Left cardiac atrium (tissue), 4 donors: ENCODE results near the gene PLEKHM1. TPM values are rescaled to one million over a fixed set of nuclear protein-coding genes. Genes with fewer than 3 reads are reported as not detected.
"Not testable (repeated sequence)": the region's sequence is repeated elsewhere in the genome, so short reads cannot be mapped to it uniquely, and the experiment has no call there.

Experiments used
- ATAC-seq, 2 donors: fragments of 200-7000 bp; cut with Tn5 transposase; one replicate each; pipeline ENCODE4 v1.9.1; 2020; ENCODE audit warnings: mild to moderate bottlenecking in 2 of 2, moderate library complexity in 2 of 2
- DNase-seq: peaks from one replicate; pipeline ENCODE4 v3.0.0-alpha.2; 2020
- intact Hi-C, 2 donors: fragments of 100-400 bp; cut with DNase I; formaldehyde crosslinking; loops; one replicate each; pipeline versions ENCODE4 v1.14.1 to v1.15.1; 2022 to 2023
- total RNA-seq, 2 donors: library from RNA; stranded (reverse); fragmentation: NEBNext Ultra II Directional; extraction: Animal tissue kit (Norgen Biotek cat#: 25700); gene quantifications; one replicate each; pipeline ENCODE4 v1.2.1, GENCODE V29; 2021
- donor health status: DM: no; HTN: yes; CAD: no.
- donor health status: DM: no; HTN: yes; CAD: no; lungs with severe emphysema.
- donor health status: DM: yes; HTN: yes; CAD: no.
- donor health status: Dilated cardiomyopathy.

PLEKHM1 gene
- total RNA-seq, 2 donors from 2014 or later: 31.3 to 33.6 TPM

DNA sequence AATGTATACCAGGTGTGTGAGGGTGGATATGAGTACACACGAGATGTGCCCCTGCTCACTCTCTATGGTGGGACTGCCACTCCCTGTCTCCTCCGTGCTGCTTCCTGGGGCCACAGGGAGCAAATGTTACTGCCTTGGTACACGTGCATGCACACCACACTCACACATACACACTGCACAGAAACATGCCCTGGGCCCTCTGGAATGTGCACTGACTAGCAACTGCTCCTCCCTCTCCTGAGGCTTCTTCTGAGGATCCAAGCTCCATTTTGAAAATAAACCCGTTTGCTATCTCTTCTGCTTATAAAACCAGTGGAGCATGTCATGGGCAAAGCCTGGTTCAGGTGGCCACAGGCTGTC, 21.3 kb downstream of the PLEKHM1 start:
- DNase-seq, intact Hi-C loops: not testable (repeated sequence)
- peak in 1 of 2 donors; percentile 35 for ATAC-seq

DNA sequence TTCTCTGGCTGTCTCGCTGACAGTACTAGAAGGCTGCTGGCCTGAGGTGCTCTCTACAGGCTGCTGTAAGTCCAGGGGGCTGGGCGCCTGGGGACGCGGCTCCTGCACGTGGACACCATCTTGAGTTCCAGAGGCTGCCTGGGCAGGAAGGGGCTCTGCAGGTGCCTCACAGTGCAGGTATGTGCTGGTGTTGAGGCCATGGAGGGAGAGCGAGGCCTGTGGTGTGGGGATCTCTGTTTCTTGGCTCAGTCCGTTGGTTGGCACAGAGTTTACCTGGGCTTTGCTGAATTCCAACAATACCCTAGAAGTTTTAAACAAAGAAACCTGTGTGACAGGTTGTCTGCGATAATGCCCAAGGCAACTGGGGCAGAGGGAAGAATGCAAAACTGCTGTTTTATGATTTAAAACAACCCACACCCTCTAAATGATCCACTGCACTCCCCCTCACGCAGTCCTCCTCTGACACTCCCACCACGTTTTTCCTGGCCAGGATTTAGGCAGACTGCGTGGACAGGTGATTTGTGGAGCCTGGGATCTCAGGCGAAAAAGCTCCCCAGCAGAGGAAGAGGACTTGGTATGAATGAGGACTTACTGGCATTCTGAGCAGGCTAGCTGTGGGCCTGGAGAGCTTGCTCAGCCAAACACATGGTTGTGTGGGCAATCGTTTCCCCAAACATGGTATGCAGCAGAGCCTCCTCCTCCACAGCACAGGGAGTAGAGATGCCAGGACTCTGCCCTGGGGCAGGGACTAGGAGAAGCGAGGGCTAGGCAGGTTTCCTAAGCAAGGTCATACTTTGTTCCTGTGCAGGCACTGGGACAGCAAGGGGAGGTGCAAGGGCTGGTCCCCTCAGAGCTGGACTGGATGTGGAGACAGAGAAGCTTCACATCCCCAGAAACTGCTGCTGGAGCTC, 22.0 kb downstream of the PLEKHM1 start:
- intact Hi-C loops, DNase-seq: not testable (repeated sequence)
- ATAC-seq: peak in 1 of 2 donors; percentile 86

DNA sequence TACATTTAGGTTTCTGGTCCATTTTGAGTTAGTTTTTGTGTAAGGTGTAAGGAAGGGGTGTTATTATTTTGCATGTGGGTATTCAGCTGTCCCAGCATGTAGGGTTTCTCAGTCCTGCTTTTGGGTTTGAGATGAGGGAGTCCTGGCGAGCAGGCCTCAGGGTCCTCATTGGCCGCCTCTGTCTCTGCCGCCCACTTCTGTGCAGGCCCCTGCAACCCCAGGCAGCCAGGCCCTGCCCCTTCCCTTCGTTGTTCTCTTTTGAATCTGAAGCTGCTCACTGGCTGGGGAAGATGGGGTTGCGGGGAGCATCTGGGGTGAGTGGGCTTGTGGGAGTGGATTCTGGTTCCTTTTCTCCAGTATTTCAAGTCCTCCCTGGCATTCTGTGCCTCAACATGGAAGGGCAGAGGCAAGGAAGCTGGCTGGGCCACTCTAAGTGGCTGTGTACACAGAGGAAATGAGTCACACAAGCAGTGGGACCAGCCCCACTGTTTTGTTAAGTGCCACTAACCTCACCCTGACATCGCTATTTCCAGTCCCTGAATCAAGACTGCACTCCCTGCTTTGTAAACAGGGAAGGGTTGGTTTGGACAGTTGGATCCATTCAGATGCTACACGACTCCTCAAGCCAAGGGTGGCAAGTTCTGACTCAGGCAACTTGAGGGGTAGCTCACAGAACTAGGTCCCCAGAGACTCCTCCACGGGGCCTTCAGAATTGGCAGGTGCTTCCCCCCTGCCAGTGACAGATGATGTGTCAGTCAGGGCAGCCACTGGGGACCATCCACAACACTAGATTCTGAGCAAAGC, 28.8 kb downstream of the PLEKHM1 start:
- intact Hi-C loops: not testable (repeated sequence)
- DNase-seq (peak; percentile 43), ATAC-seq (peak; percentile 68 to 87)

DNA sequence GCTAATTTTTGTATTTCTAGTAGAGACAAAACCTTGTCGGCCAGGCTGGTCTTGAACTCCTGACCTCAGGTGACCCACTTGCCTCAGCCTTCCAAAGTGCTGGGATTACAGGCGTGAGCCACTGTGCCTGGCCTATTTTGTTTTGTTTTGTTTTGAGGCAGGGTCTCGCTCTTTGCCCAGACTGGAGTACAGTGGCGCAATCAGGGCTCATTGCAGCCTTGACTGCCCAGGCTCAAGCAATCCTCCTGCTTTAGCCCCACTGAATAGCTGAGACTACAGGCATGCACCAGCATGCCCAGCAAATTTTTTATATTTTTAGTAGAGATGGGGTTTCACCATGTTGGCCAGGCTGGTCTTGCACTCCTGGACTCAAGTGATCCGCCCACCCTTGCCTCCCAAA, 30.1 kb downstream of the PLEKHM1 start:
- ATAC-seq, intact Hi-C loops, DNase-seq: not testable (repeated sequence)

DNA sequence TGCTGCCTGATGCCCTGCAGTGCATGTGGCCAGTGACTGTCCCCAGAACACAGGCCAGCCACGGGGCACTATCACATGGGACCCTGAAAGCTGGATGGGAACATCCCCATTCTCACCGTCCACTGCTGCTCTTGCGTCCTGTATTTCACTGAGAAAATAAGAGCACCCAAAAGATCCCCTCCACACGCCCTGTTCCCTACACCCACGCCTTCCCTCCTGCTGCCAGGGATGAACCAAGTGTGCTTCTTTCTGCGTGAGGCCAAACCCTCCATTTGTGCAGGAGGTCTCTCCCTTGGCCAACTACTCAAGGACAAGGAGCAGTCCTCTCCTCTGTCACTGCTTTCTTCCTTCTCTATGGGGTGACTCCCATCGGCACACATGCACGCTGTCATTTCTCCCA, 36.2 kb downstream of the PLEKHM1 start:
- ATAC-seq, DNase-seq, intact Hi-C loops: not testable (repeated sequence)

DNA sequence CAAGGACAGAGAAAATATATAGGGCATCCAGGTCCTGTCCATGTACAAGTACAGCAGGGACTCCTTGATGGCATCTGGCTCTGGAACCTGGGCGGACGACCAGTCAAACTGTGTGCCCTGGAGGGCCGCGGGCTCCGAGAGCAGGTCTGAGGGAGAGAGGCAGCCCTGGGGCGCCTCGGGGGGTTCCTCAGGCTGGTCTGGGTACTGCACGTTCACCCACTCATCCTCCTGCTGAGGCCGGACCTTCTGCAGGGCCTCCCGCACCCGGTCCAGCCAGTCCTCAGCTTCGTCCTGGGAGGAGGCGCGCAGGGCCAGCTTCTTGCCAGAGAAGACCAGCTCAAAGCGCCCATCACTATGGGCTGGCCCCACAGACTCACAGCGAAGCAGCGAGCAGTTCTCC, 36.8 kb downstream of the PLEKHM1 start:
- DNase-seq, intact Hi-C loops: not testable (repeated sequence)

DNA sequence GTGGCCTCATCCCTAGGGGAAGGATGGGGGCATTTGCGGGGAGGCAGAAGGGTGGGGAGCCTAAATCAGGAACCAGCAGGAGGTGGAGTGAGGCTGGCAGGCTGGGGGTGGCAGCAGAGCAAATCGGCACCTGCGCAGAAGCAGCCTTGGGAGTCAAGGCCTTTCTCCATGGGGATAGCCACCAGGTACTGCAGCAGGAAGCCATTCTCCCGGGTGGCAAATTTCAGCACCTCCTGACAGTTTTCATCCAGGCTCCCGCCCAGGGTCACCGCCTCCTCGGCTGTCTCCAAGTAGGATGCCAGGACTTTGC, 37.3 kb downstream of the PLEKHM1 start:
- DNase-seq, intact Hi-C loops, ATAC-seq: not testable (repeated sequence)

More for the DNA sequence above, 36.8 kb downstream of the PLEKHM1 start:
- not testable (repeated sequence) for ATAC-seq

DNA sequence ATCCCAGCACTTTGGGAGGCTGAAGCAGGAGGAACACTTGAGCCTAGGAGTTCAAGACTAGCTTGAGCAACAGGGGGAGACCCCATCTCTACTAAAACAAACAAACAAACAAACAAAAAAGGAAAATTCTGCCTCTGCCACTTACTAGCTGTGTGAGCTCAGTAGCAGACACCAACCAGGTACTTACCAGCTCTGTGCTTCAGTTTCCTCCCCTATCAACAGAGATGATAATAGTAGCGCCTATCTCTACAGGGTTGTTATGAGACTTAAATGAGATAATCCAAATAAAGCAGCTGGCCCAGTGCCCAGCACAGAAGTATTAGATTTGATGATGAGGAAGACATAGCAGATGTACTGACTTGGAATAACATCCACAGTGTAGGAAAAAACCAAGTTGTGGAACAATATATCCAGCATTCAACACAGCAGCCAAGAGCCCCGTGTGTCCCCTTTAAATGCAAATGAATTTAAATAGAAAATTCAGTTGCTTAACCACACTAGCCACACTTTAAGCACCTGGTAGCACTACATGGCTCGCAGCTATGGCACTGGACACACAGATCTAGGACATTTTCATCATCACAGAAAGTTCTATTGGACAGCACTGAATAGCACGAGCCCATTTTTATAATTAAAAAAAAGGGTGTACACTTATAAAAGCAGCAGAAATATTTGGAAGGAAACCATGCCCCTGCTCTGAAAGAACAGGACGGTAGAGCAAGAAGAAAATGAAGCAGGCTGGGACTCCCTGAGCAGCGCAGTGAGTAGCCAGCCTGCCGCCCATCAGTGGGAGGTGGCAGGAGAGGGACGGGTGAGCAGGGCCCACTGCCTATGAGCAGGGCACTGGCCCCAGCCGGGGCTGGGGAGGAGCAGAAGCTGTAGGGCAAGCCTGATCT, 37.9 kb downstream of the PLEKHM1 start:
- DNase-seq, intact Hi-C loops, ATAC-seq: not testable (repeated sequence)

DNA sequence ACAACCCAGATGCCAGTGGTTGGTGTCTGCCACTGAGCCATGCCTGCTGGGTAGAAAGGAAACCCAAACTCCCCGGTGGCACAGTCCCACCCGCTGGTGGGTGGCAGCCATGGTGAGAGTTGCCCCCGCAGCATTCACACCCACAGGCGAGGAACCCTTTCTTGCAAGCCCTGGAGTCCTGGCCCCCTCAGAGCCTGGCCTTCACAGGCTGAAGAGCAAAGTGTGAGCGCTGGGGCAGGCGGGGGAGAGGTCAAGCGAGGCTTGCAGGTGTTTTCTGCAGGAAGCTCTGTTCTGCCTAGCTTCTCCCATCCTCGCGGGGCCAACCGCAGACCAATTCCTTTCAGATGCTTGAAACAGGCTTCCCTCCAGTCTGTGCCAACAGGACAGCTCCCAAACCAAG, 38.9 kb downstream of the PLEKHM1 start:
- DNase-seq, intact Hi-C loops, ATAC-seq: not testable (repeated sequence)

DNA sequence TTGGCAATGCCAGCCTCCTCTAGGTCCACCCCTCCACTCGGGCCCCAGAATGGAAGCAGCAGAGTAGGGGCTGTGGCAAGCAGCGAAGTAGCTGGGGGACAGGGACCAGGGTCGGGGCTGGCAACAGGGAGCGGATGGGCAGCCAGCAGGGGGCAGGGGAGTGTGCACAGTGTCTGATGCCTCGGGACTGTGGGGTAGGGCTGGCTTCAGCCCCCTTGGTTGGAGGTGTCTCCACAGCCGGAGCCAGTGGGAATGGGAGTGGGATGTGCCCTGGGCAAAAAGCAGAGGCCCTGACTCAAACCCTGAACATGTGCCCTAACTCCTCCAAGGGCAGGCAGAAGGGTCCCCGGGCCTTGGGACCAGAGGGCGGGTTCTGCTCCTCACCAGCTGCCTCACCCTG, 39.4 kb downstream of the PLEKHM1 start:
- DNase-seq (no peak), ATAC-seq (no peak)
- intact Hi-C loops: no loop called here

DNA sequence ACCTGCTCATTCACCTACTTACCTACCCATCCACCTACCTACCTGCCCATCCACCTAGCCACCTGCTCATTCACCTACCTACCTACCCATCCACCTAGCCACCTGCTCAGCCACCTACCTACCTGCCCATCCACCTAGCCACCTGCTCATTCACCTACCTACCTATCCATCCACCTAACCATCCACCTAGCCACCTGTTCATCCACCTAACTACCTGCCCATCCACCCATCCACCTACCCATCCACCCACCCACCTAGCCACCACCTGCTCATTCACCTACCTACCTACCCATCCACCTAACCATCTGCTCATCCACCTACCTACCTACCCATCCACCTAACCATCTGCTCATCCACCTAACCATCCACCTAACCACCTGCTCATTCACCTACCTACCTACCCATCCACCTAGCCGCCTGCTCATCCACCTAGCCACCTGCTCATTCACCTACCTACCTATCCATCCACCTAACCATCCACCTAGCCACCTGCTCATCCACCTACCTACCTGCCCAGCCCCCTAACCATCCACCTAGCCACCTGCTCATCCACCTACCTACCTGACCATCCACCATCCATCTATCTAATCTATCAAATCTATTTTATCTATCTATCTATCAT, 40.7 kb downstream of the PLEKHM1 start:
- DNase-seq, ATAC-seq, intact Hi-C loops: not testable (repeated sequence)

DNA sequence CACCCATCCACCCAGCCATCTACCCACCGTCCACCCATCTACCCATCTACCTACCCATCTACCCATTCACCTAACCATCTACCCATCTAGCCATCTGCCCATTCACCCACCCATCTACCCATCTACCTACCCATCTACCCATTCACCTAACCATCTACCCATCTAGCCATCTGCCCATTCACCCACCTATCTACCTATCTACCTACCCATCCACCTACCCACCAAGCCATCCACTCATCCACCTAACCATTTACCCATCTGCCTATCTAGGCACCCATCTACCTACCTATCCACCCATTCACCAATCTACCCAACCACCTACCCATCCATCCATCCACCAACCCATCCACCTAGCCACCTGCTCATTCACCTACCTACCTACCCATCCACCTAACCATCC, 41.3 kb downstream of the PLEKHM1 start:
- intact Hi-C loops, ATAC-seq, DNase-seq: not testable (repeated sequence)

DNA sequence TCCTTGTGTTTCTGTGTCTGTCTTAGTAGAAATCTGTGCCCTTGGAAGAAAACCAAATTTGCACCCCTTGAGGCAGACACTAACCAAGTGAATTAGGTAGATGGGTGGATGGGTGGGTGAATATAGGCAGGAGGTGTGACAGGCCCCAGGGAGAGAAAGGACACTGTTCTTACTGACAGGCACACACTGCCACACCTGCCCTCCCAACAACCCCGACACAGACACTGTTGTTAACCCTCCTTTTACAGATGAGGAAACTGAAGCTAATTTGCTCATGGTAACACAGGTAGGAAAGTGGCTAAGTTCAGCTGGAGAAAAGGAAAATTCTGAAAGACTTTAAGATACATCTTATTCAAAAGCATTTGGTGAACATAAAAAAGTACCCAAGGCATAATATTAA, 42.0 kb downstream of the PLEKHM1 start:
- intact Hi-C loops: not testable (repeated sequence)

DNA sequence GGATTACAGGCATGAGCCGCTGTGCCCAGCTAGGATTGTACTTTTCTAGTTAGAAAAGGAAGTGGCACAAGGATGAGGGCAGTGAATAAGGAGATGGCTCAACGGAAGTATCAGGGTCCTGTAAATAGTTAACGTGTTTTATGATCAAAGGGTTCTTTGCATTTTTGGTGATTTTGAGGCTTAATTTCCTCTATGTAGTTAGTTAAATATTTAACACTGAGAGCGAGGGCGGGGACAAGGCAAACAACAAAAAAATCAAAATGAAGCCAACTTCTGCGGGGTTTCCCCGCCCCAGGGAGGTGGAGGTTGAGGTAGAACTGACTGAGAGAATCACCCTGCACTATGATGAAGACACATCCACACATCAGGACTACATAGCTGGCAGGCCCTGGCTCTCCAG, 42.5 kb downstream of the PLEKHM1 start:
- intact Hi-C loops, DNase-seq, ATAC-seq: not testable (repeated sequence)

More for the DNA sequence above, 42.0 kb downstream of the PLEKHM1 start:
- ATAC-seq, DNase-seq: not testable (repeated sequence)

DNA sequence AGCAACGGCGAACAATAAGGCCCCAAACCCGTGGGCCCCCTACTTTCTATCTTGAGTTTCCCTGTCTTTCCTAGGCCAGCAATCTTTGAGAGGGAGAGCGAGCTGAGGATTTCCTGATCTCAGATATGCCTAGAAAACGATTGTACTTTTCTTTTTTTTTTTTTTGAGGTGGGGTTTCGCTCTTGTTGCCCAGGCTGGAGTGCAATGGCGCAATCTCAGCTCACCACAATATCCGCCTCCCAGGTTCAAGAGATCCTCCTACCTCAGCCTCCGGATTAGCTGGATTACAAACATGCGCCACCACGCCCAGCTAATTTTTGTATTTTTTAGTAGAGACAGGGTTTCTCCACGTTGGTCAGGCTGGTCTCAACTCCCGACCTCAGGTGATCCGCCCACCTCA, 42.9 kb downstream of the PLEKHM1 start:
- peak in 1 of 2 donors; percentile 7 for ATAC-seq

DNA sequence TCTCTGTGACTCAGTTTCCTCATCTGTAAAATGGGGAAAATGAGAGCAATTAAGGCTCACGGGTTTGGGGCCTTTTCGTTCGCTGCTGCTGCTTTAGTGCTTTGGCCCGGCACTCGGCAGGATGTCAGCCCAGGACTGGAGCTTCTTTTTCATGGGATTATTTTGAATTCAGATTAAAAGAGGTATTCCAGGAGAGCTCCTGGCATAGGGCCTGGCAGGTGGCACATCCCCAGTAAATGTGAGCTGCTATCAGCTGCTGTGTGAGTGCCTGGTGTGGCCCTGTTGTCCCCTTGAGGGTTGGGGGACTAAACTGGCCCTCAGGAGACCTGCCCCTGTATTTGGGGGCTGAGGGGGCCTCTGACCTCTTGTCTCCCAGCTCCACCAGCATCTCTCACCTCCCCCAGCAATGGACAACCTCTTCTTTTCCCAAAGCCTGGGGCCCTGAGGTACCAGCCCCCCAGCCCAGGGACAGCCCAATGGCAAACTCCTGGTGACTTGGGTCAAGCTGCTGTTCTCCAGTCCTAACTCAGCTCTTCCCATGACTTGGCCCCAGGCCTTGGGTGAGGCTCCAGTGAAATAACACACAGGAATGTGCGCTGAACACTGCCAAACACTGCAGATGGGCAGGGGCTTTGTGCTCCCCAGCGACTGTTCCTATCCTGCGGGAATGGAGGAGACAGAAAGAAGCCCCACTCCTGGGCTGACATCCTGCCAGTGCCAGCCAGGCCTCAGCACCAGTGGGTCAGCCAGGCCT, 43.5 kb downstream of the PLEKHM1 start:
- DNase-seq: peak; percentile 58
- intact Hi-C loops: not testable (repeated sequence)
- peak; percentile 45 to 64 for ATAC-seq

More for the DNA sequence above, 42.9 kb downstream of the PLEKHM1 start:
- DNase-seq, intact Hi-C loops: not testable (repeated sequence)

DNA sequence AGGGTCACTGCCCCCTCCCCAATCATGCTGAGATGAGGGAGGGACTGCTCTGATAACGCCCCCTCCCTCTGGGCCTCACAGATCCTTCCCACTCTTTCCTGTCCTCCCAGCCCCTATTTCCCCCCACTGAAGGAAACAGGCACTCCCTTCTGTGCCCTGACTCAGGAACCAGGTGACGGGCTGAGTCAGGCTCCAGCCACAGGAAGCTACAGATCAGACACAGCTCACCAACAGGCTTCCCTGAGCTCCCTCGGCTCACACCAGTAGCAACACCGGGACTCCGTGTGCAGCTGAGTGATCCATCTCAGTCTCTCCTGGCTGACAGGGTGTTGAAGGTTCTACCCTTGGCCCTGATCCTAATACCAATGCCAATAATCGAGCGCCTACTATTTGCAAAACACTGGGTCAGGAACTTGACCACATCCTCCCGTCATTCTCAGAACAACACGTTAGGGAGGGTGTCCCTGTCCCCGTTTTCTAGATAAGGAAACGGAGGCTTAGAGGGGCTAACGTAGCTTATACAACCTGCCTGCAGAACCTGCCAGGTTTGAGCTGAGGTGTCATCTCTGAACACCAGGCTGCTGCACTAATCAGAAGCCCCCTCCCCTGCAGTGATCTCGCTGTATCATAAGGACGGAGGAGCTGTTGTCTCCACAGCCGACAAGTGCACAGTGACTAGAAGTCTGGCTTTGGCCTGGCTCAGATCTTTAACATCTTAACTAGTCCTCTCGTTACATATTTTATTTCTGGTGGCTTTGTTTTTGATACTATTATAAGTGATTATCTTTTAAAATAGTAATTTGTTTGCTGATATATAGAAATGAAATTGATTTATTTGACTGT, 44.4 kb downstream of the PLEKHM1 start:
- intact Hi-C loops: not testable (repeated sequence)
- DNase-seq (peak; percentile 56), ATAC-seq (peak; percentile 69 to 80)
